GM15510 (cell line): ENCODE data around the gene ANO7.

Source experiments
- POLR2A ChIP-seq: IDR thresholded peaks from 3 replicates; pipeline ENCODE4 v1.6.1; 2011; ENCODE audit warnings: borderline replicate concordance; ENCODE audit not compliant: insufficient read length; ENCODE audit errors: extremely low read depth

ANO7 gene

DNA sequence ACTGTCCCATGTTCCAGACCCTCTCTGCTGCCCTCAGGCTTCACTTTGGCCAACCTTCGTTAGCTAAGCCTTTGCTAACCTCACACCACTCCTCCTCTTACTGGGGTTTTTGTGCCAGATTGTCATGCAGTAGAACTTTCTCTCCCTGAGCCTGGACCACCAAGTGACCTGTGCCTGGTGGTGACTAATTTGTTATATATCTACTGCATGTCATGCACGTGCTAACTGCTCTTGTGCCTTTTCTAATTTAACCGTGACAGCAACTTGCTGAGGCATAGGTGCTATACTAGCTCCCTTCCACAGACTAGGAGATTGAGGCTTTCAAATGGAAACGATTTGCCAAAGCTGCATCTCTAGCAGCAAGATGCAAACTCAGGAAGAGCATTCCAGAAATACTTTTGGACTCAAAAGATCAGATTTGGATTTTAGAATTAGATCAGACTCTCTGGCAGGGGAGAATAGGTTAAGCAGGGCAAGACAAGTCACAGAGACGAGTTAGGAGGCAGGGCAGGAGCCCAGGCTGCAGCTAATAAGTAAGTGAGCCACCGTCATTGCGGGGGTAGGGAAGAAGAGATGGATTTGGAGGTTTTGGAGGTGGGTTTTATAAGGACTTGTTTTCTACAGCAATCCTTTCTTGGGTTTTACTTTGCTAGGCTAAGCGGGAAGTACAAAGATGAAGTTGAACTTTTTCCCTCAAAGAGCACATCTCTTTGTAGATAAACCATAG, 36.4 kb upstream of the ANO7 start:
- no peak for TF ChIP-seq POLR2A

DNA sequence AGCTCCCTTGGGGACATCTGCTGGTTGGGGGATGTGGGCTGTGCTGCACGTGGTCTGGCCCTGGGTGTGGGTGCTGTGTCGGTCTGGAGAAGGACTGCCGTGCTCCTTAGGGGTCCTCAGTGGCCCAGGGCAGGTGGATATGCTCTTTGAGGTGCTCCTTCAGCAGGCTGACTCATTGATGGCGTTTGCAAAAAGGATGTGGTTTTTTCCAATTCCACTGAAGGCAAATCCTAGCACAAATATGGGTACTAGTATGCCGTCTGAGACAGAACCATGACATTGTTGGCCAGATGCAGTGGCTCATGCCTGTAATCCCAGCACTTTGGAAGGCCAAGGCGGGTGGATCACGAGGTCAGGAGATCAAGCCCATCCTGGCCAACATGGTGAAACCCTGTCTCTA, 34.9 kb upstream of the ANO7 start:
- no peak for TF ChIP-seq POLR2A

DNA sequence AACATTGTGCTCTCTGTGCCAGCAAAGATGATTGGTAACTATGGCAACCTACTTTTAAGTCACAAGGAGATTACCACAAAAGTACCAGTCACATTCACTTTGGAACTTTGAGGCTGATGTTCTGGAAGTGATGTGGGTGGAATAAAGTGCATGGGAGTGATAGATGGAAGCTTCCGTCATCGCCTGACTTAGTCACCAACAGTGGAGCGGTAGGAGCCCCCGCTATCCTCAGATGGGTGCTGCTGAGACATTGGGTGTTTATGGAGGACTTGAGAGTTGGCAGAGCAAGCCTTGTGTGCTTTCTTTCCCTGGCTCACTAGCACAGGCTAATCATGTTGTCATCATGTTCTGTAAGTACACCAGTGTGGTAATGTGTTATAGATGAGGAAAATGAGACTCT, 33.6 kb upstream of the ANO7 start:
- no peak for TF ChIP-seq POLR2A

DNA sequence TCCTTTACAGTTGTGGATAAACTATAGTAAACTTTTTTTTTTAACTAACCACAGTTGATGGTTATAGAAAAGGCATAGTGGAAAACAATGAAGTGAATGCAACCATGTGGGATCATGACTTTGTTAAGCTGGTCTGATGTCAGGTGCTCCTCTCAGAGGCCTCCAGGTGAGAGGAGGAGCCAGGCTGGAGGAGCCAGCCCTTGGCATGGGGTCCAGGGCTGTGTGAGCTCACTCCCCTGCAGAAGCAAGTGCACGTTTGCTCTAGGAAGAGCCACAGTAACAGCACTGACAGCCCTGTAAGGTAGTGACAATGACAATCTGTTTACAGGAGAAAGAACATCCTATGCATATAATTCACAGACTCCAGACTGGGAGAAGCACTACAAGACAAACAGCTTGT, 32.5 kb upstream of the ANO7 start:
- no peak for TF ChIP-seq POLR2A

DNA sequence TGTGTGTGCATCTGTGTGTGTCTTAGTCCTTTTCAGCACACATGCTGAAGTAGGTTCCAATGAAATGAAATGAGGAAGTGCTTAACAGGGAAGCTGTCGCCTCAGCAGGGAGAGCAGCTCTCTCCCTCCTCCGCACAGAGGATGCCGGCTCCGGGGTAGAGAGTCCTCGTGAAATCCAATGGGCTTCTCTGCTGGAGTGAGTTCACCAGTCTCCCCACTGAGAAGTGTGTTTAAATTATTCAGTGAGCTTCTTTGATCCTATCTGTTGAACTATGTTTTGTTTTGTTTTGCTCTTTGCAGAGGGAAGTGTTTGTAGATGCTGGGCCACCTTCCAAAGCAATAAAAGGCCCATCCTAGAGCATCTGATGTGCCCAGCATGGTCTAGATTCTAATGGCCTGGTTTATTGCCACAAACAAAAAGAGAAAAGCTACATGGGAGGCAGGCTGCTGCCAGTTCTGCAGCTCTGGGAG, 31.5 kb upstream of the ANO7 start:
- TF ChIP-seq POLR2A, result no peak

DNA sequence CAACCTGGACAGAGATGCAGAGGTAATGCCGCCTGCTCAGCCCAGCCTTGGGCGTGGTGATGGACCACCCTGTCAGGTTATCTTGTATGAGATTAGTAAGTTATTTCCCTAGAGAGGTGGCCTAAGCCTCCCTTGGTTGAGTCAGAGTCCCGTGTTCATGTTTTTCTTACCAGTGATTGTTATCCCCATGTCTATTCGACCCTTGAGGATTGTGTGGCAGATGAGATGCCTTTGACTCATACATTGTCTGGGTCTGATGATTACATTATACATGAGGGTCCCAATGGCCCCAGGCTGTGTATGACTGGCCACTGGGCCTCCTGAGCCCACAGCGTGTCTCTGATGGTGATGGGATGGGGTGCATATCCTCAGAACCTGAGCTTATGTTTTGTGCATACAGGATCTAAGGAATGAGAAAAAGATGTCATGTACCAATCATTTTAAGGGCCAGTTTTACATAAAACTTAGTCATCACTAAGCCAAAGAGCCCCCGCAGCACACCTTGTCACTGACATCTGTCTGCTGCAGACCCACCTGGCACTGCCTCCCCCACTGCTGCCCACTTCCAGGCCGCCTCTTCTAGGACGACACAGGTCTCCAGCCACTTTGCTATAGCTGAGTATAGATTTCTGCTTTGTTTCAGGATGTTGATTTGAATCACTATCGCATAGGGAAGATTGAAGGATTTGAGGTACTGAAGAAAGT, 30.5 kb upstream of the ANO7 start:
- TF ChIP-seq POLR2A, result no peak

DNA sequence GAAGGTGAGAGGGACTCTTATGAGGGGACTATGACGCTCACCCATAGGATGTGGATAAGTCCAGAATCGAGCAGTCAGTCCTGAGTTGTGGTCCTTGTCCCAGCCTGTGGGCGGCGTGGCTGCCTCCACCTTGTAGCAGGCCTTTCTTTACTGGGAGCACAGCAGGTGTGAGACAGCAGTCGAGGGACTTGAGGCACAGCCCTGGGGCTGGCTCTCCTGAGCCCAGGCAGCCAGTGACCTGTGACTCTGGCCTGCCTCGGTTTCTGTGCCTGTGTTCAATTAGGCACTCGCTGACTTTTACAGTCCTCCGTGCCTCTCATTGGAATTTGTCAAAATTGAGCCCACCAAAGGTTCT, 30.0 kb upstream of the ANO7 start:
- TF ChIP-seq POLR2A, result no peak

DNA sequence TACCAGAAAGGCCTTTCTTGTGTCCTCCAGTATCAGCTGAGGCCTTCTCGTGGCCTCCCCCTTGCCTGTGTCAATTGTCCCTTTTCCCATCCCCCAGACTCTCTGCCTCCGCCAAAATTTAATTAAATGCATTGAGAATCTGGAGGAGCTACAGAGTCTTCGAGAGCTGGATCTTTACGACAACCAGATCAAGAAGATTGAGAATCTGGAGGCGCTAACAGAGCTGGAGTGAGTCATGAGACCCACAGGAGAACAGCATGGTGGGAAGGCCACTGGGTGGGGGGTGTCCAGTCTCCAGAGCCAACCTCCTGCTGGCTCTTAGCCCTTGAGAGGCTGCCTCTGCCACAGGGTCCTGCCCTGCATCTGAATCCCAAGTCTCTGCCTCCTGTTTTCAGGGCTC, 29.4 kb upstream of the ANO7 start:
- no peak for TF ChIP-seq POLR2A

DNA sequence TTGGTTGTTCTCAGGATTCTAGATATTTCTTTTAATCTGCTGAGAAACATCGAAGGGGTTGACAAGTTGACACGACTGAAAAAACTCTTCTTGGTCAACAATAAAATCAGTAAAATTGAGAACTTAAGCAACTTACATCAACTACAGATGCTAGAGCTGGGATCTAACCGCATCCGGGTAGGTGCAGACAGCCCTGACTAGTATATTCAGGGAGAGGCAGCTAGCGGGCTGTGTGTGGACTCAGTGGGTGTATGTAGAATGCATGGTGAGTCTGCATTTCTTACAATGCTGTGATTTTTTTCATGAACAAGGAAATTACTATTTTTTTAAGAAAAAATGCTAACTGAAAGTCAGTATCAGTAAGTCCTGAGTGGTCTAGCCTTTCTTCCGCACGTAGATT, 28.2 kb upstream of the ANO7 start:
- TF ChIP-seq POLR2A, result no peak

DNA sequence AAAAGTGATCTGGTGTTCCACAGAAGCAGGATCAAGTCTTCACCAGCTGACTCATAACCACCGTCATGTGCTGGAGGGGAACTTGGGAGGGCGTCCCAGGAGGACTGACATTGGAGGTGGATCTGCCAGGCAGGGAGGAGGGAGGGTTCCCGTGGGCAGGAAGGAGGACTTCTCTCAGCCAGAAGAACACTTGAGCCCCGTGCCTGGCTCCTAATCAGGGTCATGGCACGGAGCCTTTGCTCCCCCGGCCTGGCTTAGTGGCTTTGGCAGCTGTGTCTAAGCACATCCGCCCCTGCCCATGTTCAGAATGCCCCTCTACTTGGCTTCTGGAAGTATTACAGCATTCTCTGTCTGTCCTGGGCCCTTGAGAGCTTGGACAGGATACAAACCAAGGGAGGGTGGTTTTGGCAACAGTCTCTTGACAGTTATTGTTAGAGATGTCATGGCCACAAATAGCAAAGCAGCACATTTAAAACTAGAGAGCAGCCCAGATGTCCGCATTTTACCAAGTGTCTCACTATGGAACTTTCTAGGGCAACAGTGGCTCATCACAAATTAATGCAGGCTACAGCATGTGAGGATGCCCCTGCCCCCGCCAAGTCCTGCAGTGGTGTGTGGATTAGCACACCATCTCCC, 26.7 kb upstream of the ANO7 start:
- TF ChIP-seq POLR2A, result no peak

DNA sequence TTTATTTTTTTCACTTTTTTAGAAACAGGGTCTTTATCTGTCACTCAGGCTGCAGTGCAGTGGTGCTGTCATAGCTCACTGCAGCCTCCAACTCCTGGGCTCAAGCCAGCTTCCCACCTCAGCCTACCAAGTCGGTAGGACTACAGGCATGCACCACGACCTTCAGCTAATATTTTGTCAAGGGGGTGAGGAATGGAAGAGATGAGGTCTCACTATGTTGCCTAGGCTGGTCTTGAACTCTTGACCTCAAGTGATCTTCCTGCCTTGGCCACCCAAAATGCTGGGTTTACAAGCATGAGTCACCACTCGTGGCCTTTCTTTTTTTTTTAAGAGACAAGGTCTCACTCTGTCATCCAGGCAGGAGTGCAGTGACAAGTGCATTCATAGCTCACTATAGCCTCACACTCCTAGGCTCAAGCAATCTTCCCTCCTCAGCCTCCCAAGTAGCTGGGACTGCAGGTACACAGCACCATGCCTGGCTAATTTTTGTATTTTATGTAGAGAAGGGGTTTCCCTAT, 24.8 kb upstream of the ANO7 start:
- no peak for TF ChIP-seq POLR2A

DNA sequence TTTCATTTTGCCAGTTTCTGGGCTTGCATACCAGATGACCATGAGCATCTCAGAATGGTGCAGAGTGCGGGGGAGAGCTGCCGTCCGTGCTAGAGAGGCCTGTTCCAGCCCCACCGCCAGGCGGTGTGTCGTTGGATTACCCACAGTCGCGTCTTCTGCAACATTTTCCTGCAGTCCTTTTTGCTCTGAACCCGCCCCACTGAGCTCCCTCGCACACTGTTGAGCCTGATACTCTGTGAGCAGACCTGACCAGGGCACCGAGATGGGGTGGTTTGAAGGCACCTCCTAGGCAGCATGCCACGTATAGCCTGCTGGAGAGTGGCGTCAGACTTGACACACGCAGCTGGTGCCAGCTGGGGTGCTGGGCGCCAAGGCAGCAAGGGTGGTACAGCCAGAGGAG, 20.1 kb upstream of the ANO7 start:
- no peak for TF ChIP-seq POLR2A

DNA sequence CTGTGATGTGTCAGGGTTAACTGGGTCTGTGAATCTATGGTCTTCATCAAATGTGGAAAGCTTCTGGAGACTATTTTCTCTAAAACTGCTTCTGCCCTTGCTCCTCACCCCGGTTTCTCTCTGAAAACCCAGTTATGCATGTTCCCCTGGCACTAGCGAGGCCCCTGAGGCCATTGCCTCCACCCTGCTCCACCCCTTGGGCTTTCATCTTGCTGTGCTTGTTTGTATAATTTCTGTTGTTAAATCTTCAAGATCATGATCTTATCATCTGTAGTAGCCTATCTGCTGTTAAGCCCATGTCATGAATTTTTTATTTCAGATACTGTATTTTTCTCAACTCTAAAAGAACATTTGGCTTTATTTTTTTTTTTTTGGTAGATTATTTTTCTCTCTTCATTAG, 14.9 kb upstream of the ANO7 start:
- TF ChIP-seq POLR2A, result no peak

DNA sequence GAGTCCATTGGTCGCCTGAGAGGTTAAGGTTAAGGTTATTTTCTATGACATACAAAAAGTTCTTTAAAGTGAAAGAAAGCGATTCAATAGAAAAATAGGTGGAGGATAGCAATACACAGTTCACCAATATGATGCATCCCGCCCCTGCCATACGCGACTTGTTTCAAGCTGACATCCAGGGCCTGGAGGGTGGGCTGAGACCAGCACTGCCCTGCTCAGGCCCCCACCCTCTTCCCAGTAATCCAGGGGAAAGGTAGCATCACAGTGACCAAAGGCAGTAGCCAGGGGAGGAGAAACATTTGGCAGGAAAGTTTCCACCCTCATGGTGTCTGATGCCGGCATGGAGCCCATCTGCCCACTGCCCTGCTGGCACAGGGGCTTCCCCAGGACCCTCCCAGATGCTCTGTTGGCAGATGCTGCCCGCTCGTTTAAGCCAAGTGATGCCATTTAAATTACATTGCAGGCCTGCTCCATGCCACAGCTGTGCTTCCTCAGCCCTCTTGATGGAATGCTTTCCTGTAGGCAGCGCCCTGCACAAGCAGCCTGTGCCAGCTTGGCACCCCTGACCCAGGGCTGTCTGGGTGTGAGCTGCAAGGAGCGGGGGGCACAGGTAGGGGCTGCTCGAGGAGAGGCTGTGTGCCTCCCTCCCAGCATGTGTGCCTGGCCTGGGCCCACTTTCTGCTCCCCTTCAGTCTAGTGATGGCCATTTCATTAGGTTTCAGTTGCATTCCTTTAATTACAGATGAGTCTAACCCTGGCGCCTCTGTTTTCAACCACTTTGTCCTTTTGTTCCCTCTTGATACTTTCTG, 10.7 kb upstream of the ANO7 start:
- TF ChIP-seq POLR2A, result no peak

DNA sequence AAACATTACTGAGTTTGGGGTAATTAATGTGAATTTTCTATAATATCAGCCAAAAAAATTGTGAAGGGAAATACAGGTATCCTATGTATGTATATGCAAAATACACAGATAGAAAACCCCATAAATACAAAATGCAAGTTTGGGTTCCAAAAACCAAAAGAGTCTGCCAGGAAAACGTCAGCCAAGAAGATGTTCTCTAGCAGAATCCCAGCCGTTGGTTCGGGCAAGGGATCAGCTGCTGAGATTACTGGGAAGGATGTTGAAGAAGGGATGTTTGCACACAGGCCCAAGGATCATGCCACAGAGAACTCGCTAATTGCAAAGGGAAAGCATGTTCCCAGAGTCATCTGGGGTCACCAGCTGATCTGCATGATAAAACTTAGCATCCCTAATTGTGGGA, 9.5 kb upstream of the ANO7 start:
- no peak for TF ChIP-seq POLR2A
